Measurements from ENCODE around the gene STAC3. TPM values are rescaled to one million over a fixed set of nuclear protein-coding genes. Genes with fewer than 3 reads are reported as not detected.
A peak's percentile ranks its signal among the peaks of the same experiment; 100 is the strongest.

STAC3 gene
- total and polyA plus RNA-seq, 9 of the 15 experiments (the other 6 are each of a cell fraction or from before 2014, with no cell fraction given), result 0.45 to 6.4 (median 3.3) TPM

- TF ChIP-seq SRSF3 (IDR thresholded peaks at IDR 0.05; ENCODE audit: insufficient read depth, low read length) (no peak), EWSR1 (IDR thresholded peaks at IDR 0.05; ENCODE audit: borderline replicate concordance, low read depth, partially characterized antibody) (no peak), ZNF561 (CRISPR knock-in tag; conservative IDR thresholded peaks at IDR 0.05) (no peak), YY1 (IDR thresholded peaks at IDR 0.05; ENCODE audit: borderline replicate concordance in 1 of 3, control insufficient read depth in 1 of 3, extremely low read depth in 1 of 3, insufficient read depth in 3 of 3, insufficient read length in 1 of 3, insufficient replicate concordance in 2 of 3, low read depth in 1 of 3, low read length in 2 of 3) (no peak), ARNT (IDR thresholded peaks at IDR 0.05) (no peak), ZNF398 (CRISPR knock-in tag; IDR thresholded peaks at IDR 0.05) (no peak), SIX5 (IDR thresholded peaks at IDR 0.05; ENCODE audit: borderline replicate concordance in 1 of 2, insufficient read depth in 1 of 2, low read depth in 1 of 2, low read length in 2 of 2) (no peak), CREM (IDR thresholded peaks at IDR 0.05; ENCODE audit: low read depth) (peak; percentile 48), ELF2 (CRISPR knock-in tag; IDR thresholded peaks at IDR 0.05) (no peak), ZFP36 (IDR thresholded peaks at IDR 0.05; ENCODE audit: low read depth, low read length, partially characterized antibody) (peak; percentile 55), E2F4 (CRISPR knock-in tag; IDR thresholded peaks at IDR 0.05; ENCODE audit: low read depth) (no peak), ZNF707 (CRISPR knock-in tag; conservative IDR thresholded peaks at IDR 0.05) (no peak), RAD21 (CRISPR knock-in tag; conservative IDR thresholded peaks at IDR 0.05 in 1 of 2, IDR thresholded peaks at IDR 0.05 in 1 of 2) (peak in 1 of 2 experiments; percentile 31; a peak in 1 of 4 replicates), BCOR (IDR thresholded peaks at IDR 0.05) (no peak), CEBPG (CRISPR knock-in tag; IDR thresholded peaks at IDR 0.05) (no peak), CEBPG (tag; conservative IDR thresholded peaks at IDR 0.05 in 1 of 2, IDR thresholded peaks at IDR 0.05 in 1 of 2) (no peak), ZBTB7A (IDR thresholded peaks at IDR 0.05; ENCODE audit: borderline replicate concordance, control insufficient read depth, low read depth, low read length) (0 out of 2 replicates have a peak, but pooled peaks have one; percentile 44), GATAD2B (IDR thresholded peaks at IDR 0.05; ENCODE audit: borderline replicate concordance) (no peak), DIDO1 (tag; IDR thresholded peaks at IDR 0.05; ENCODE audit: low read depth) (no peak), ZC3H11A (IDR thresholded peaks at IDR 0.05; ENCODE audit: low read depth, low read length) (no peak), ZNF551 (CRISPR knock-in tag; IDR thresholded peaks at IDR 0.05) (no peak), DPF2 (IDR thresholded peaks at IDR 0.05) (no peak), RBM14 (IDR thresholded peaks at IDR 0.05; ENCODE audit: borderline replicate concordance, insufficient read depth, low read depth, low read length) (no peak), ZNF12 (CRISPR knock-in tag; IDR thresholded peaks at IDR 0.05) (no peak)
- TF ChIP-seq, protein P1, sequence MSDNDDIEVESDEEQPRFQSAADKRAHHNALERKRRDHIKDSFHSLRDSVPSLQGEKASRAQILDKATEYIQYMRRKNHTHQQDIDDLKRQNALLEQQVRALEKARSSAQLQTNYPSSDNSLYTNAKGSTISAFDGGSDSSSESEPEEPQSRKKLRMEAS (CRISPR knock-in tag; IDR thresholded peaks at IDR 0.05), result 0 out of 2 replicates have a peak, but pooled peaks have one; percentile 8
Observed at GRCh38 chr12:57195611-57196371, 55.2 kb downstream of the STAC3 start (continued).
